ENCODE measurements around the gene PPIL6. TPM values are rescaled to one million over a fixed set of nuclear protein-coding genes. Genes with fewer than 3 reads are reported as not detected.

Gene PPIL6
- total RNA-seq, 2 donors from 2014 or later = 4.2 to 6.0 TPM

GRCh38 chr6:109471105-109471810, 30.8 kb upstream of the PPIL6 start:
- peaks cover 0 to 7% of the 10 kb centered on the region in 2 donors for H3K36me3 ChIP-seq
- intact Hi-C loops (cut with DNase I) = no loop called here
- H3K27me3 ChIP-seq (replicated peaks; ENCODE audit: insufficient read depth) = no peaks in the 10 kb centered on the region
- H3K27ac ChIP-seq = no peak overlapping the region
- WGBS = 88% methylated on average over 5 of the region's 5 CpGs
- H3K4me1 ChIP-seq (replicated peaks) = no peaks in the 10 kb centered on the region
- H3K9me3 ChIP-seq = no peaks in the 10 kb centered on the region
- H3K4me3 ChIP-seq = no peak overlapping the region
- DNase-seq (ENCODE audit: low spot score) = no peak
- no peak for TF ChIP-seq POLR2AphosphoS5 (IDR thresholded peaks at IDR 0.05)
- TF ChIP-seq CTCF (IDR thresholded peaks at IDR 0.05) = no peak
- TF ChIP-seq POLR2A (IDR thresholded peaks at IDR 0.05) = no peak

DNA sequence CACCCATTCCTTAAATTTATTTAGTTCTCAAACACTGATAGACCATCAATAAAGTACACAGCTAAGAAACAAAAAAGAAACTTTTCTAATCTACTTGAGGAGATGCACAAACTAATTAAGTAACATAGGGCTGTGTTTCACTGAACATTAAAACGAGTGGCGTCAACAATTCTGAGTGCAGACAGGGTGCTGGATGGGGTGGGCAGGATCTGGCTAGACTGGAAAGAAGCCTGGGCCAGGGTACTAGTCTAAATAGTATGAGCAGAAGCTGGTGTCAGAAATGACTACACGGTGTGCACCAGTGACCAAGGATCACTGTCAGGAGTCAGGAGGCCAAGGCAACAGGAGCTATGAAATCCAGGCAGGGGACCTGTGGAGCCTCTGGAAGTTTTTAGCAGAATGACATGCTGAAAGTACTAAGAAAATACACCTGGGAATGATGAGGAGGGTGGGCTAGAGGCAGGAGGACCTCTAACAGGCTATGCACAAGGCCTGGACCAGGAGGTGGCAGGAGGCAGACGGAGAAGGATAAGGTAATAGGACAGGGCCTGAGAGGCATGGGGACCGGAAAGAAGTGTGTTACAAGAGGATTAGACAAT, 29.3 kb upstream of the PPIL6 start:
- H3K4me3 ChIP-seq = no peak overlapping the region
- intact Hi-C loops (cut with DNase I) = no loop called here
- H3K27ac ChIP-seq = no peak overlapping the region
- H3K27me3 ChIP-seq (replicated peaks; ENCODE audit: insufficient read depth) = no peaks in the 10 kb centered on the region
- over 99% methylated on average over 5 of the region's 5 CpGs for WGBS
- H3K4me1 ChIP-seq (replicated peaks) = no peaks in the 10 kb centered on the region
- H3K36me3 ChIP-seq = peaks cover 0 to 7% of the 10 kb centered on the region in 2 donors
- TF ChIP-seq CTCF (IDR thresholded peaks at IDR 0.05) (no peak), POLR2A (IDR thresholded peaks at IDR 0.05) (no peak), POLR2AphosphoS5 (IDR thresholded peaks at IDR 0.05) (no peak)
- no peaks in the 10 kb centered on the region for H3K9me3 ChIP-seq
- DNase-seq (ENCODE audit: low spot score) = no peak

- Histone ChIP-seq H3K36me3 (peaks cover 0 to 7% of the 10 kb centered on the region in 2 donors), H3K27ac (no peak overlapping the region), H3K4me3 (no peak overlapping the region), H3K27me3 (replicated peaks; ENCODE audit: insufficient read depth) (no peaks in the 10 kb centered on the region), H3K9me3 (no peaks in the 10 kb centered on the region), H3K4me1 (replicated peaks) (no peaks in the 10 kb centered on the region)
- DNase-seq (ENCODE audit: low spot score) = no peak
- no peak for TF ChIP-seq CTCF (IDR thresholded peaks at IDR 0.05)
- TF ChIP-seq POLR2AphosphoS5 (IDR thresholded peaks at IDR 0.05) = no peak
- no peak for TF ChIP-seq POLR2A (IDR thresholded peaks at IDR 0.05)
- intact Hi-C loops (cut with DNase I) = no loop called here
- WGBS = 88% methylated on average over 6 of the region's 6 CpGs
These were observed 27.3 kb upstream of the PPIL6 start for GRCh38 chr6:109467696-109468095.

DNA sequence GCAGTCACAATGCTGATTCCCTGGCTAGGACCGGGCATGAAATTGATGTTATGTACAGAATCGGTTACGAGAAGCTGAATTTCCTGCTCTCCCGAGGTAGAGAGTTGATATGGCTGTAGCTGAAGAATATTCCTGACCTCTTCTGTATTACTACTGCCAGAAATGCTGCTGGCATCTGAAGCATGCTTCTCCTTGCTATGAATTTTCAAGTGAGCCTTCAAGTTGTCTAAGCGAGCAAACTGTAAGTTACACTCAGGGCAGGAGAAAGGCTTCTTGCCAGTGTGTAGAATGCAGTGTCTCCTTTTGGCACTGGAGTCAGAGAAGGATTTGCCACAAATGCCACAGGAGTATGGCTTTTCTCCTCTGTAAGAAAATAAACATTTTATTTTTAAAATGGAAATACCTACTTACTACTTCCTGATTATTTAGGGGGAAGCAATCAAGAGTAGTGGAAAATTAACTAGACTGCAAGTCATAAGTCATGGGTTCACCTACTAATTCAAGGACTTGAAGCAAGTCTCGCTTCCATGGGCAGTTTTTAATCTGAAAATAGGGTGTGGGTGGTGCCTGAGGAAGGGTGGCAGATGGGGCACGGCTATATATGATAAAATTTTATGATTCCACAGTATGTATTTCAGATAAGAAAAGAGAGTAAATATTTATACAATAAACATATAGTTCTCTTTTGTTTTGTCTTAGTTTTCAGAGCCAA, 25.9 kb upstream of the PPIL6 start:
- Histone ChIP-seq H3K27ac (no peak overlapping the region), H3K36me3 (no peaks in the 10 kb centered on the region), H3K9me3 (no peaks in the 10 kb centered on the region), H3K4me3 (no peak overlapping the region), H3K4me1 (replicated peaks) (no peaks in the 10 kb centered on the region), H3K27me3 (replicated peaks; ENCODE audit: insufficient read depth) (no peaks in the 10 kb centered on the region)
- intact Hi-C loops (cut with DNase I) = no loop called here
- DNase-seq (ENCODE audit: low spot score) = no peak
- 83% methylated on average over 7 of the region's 7 CpGs for WGBS
- TF ChIP-seq POLR2AphosphoS5 (IDR thresholded peaks at IDR 0.05) (no peak), CTCF (IDR thresholded peaks at IDR 0.05) (no peak), POLR2A (IDR thresholded peaks at IDR 0.05) (no peak)
